Measurements from ENCODE around the gene SLC15A1.

- TF ChIP-seq POLR2AphosphoS5 (IDR thresholded peaks at IDR 0.05) (no peak), EP300 (IDR thresholded peaks at IDR 0.05; ENCODE audit: low read depth) (no peak), CTCF (IDR thresholded peaks at IDR 0.05) (no peak), POLR2A (IDR thresholded peaks at IDR 0.05) (no peak)
Measured at GRCh38 chr13:98721825-98722510, 30.5 kb downstream of the SLC15A1 start.

All from transverse colon (tissue), 4 donors.